Stimulated activated CD4-positive, alpha-beta T cell treated with anti-CD3 and anti-CD28 coated beads, Interleukin-15, amount 100 ng/mL, for 24 hours (primary cell): Measurements from ENCODE around the gene DNAJC21.
"Not testable (repeated sequence)": the region's sequence is repeated elsewhere in the genome, so short reads cannot be mapped to it uniquely, and the experiment has no call there.

Experiments used
- DNase-seq: peaks from one replicate; pipeline ENCODE4 v3.0.0-alpha.2; 2020

Gene DNAJC21

DNA sequence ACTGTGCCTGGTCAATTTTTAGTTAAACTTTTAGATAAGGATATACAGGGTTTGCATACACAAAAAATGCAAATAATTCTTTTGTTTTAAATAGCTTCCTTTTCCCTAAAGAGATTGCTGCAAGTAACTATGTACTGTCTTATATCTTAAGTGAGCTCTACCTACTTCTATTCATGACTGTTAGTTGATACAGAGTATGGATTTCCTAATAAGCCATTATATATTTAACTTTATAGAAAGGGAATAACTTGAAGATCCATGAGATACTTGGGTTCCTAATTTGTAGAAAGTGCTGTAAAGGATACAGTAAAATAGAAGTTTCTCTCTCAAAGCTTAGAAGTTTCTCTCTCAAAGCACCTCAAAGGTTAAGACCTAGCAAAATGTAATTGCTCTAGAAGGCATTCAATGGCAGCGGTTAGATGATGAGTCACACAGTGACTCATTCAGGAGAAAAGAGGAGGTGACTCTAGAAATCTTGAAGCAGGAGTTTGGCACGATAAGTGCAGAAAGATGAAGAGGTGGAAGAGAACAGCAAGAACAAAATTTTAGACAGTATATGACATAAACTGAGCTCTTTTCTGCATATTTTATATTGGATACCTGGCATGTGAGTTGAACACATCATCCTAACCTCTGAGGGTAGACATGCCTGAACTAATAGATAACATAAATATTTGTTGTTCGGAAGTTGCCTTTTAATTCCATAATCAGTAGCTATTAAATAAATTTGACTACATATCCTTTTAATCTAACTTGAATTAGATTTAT lies 5.5 kb upstream of the DNAJC21 start:
- DNase-seq, result peak; percentile 48

DNA sequence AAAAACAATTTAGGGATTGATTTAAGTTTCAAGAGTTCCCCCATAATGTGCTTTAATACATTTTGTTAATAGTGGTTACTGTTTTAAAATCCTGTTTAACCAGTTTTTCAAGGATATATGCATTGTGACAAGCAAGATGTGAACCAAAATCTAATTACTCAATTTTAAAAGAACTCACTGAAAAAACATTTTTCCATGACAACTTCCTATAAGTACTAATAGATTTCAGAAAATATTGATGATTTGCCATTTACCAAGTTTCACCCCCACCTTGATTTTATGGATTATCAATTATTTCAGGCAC lies 4.9 kb upstream of the DNAJC21 start:
- DNase-seq, result no peak

DNA sequence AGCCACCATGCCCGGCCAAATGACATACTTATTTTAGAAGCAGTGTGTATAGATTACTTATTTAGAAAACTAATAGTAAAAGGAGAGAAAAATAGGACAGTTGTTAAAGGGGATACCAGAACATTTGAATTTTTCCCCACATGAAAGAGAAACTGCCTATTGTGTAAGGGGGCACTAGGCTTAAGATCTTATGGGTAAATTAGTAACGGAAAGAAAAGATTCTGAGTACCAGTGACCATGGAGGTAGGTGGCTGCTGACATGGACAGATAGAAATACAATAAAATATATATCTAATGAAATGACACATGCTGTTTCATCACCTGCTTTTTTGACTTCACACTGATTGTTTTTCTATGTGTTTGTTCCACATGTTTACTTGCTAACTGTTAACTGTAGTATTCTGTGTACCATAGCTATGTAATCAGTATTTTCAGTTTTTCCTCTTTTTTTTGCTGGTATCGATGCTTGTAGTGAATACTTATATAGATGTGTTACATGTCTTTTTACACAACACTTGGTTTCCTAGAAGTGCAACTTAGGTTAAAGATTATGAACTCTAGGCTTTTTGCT lies 3.0 kb upstream of the DNAJC21 start:
- DNase-seq, result no peak

DNA sequence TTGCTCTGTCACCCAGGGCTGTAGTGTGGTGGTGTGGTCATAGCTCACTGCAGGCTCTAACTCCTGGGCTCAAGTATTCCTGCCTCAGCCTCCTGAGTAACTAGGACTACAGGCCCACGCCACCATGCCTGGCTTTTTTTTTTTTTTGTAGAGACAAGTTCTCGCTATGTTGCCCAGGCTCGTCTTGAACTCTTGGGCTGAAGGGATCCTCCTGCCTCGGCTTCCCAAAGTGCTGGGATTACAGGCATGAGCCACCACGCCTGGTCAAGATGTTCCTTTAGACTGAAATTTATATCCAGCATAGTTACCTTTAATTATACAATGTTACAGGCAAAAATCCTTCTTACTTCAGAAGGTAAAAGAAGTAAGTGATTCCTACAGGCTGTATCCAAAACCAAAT lies 1.6 kb upstream of the DNAJC21 start:
- no peak for DNase-seq

DNA sequence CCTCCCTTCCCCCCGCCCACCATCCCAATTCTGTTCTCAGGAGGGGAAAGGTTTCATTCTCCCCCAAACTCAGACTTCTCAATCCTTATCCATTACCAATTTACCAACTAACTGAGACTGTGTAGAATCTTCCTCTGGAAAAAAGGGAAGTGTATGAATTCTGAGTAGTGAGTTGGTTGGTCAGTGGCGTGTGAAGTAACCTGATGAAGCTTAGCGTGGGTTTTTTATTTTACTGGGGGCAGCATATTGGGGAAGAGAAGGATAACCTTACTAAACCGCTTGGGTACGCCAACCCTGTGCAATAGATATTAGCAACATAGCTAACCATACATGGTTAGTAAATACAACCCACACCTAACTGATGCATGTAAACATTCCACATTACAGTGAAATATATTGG lies 1.1 kb upstream of the DNAJC21 start:
- DNase-seq, result no peak

DNA sequence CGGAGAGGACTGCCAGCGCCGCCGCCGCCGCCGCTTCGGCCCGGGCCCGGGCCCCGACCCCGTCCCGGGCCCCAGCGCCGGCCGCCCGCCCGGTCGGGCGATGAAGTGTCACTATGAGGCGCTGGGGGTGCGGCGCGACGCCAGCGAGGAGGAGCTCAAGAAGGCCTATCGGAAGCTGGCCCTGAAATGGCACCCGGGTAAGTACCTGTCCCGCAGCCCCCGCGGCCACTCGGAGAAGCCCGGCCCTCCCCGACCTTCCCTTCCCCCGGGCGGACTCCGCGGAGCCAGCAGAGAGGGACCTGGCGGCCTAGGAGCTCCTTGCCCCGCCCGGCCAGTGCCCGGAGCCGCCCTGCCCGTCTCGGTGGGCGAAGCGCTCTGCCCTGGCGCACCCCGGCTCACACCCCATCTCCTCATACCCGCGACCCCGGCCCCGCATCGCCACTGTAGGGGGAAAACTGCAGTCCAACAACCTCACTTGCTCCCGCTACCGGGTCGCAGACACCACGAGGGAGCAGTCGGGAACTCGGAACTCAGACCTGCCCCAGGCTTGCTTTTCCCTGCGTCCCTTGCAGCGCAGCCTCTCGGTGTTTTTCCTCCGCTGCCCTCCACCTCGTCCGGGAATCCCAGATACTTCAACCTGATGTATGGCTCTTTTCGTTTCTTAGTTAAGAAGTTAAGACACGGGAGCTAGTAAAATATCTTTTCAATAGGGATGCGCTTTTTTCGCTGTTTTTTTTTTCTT lies 532 bp downstream of the DNAJC21 start:
- peak; percentile 85 for DNase-seq

DNA sequence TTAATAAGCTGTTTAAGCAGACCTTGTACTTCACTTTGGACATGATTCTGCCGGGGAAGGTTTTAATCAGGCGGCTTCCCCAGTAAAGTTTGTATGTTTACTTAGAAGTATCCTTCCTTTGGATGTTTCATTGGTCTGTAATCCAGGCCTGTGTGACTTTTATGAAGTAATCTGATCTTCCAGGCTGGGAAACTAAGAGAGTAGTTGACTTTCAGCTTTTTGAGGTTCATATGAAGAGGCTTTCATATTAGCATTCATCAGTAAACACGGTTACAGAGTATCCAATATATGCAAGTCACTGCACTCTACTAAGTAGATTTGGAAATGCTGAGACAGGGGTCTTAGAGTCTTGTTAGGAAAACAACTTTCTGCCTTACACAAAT lies 1.1 kb downstream of the DNAJC21 start:
- DNase-seq, result no peak

DNA sequence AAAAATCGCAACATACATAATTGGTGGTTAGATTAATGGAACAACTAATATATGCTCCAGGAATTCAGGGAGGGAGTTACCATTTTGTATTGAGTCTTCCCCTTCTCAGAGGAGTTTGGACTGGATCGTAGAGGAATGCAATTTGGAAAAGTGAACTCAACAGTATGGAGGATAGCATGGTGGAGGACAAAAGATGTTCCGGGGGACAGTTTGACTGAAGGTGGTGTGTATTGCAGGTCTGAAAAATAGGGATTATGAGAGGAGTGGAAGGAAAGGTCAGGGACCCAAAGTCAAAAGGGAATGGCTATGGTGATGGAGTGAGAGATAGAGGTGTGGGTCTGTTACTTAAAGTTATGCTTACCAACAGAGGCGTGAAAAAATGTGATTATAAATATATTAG lies 1.5 kb downstream of the DNAJC21 start:
- DNase-seq, result no peak

DNA sequence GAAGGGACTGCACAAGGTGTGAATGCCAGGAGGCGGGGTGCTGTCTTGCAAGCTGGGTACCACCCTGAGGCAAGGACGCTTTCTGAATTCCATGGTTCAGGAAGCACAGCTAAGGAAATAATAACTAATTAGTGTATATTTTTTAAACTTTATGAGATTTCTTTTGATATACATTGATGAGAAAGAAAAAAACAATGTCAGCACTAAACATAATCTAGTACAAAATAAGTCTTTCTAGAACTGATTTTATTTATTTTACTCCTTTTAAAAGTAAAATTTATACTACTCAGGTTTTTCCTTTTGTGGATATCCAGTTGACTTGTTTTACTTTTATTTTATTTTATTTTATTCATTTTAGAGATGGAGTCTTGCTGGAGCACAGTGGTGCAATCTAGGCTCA lies 3.6 kb downstream of the DNAJC21 start:
- DNase-seq, result no peak

DNA sequence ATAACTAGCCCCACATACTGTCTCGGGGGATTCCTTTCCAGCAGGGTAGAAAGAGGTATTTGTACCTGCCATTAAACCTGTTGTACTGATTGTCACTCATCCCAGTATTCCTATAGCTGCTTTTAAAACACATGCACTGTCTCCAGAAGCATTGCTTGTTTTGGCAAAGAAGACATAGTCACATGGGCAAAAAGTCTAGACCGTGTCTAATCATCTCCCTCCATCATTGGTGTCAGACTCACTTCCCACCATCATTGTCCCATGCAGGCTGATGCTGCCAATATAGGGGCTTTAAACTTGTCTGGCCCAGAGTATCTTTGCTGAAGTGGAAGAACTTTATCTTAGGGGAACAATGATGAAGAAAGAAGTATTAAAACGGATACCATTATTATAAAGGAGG lies 12.6 kb downstream of the DNAJC21 start:
- no peak for DNase-seq

DNA sequence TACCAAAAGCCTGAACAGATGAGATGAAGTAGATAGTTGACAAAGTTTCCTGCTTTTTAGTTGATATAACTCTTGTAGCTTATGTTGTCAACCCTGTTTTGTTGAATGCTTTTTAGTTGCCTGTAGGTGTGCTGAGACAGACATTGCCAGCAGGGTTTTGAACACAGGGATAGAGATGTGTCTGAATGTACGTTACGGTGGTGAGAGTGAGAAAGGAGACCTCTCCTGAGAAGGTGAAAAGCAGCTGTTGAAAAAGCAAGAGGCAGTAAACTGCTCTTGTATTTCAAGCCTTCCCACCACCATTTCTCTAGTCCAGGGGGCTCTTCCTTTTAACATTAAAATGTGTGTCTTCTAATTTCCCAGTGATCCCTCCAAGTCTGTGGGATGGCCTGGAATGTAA lies 14.7 kb downstream of the DNAJC21 start:
- DNase-seq, result no peak

DNA sequence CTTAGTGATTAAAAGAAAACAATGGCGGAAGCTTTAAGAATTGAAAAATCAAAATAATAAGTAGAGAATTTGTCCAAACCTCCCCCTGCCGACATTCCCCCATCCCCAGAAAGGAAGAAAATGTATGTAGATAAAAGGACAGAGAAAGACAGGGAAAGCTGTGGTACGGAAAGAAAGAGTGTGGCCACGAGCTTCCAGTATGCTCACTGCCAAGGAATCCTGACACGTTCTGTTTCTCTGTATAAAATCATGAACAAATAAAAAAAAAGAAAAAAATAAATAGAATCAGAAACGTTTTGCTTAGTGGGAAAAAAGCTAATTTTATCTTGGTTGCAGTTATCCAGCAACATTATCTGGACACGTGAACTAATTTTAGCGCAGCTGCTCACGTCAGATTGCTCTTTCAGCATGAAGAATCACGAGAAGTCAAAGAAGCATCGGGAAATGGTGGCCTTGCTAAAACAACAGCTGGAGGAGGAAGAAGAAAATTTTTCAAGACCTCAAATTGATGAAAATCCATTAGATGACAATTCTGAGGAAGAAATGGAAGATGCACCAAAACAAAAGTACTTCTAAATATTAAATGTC lies 15.2 kb downstream of the DNAJC21 start:
- DNase-seq, result no peak

DNA sequence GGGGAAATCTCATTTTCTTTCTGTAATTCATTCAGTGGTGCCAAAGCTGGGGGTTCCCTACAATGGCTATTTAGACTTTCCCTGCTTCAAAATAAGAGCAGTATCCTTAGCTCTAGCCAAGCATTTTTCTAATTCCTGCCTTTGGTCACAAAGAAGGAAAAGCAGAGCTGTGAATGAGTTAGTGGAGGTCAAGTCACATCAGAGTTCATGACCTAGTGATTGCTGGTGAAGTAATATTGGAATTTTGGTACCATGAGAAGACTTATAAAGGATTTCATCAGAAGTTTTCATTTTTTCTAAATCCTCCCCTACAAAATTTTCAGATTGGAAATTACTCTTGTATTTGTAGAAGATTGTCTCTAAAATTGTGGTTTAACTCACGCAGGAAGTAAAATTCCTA lies 28.0 kb downstream of the DNAJC21 start:
- DNase-seq, result no peak

DNA sequence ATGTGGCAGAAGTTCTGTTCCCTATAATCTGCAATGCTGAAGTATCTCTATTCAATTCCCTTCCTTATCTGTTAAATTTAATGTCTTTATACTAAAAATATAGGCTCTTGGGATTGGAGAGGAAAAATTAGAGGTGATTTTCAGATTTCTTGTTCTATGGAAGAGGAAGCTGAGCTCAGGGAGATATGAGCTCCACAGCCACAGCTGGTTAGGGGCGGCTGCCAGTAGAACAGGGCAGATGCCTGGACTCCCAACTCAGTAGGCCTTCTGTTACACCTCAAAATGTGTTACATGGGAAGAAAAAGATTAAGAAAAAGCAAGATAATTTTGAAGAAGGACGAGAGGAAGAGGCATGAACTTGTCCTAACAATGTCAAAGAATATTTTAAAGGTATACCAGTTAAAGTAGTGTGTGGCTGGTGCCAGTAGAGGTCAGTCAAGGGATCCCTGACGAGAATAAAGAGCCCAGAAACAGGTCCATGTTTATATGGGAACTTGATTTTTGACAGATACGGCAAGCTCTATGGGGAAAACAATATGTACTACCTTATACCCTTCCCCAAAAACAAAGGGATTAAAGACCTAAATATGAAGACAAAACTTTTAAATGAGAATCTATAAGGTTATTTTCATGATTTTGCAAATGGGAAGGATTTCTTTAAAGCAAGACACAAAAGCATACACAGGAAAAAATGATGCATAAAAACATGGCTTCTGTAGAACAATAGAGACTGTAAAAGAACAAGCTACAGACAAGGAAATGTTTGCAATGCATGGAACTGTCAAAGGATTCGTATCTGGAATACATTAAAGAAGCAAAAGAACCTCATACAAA lies 28.7 kb downstream of the DNAJC21 start:
- peak; percentile 7 for DNase-seq

DNA sequence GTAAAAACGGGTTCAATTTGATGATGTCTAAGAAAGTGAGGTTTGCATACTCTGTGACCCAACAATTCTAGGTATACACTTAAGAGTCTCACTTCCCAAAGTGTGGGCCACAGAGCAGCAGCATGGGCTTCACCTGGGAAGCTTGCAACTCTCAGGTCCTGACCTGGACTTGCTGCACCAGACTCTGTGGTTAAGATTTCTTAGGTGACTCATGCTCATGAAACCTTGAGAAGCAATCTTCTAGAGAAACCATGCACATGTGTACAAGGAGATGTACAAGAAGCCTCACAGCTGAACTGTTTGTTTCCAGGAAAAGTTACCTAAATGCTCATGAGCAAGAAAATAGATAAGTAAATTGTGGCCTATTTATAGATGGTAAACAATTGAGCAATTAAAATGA lies 30.0 kb downstream of the DNAJC21 start:
- peak; percentile 19 for DNase-seq

DNA sequence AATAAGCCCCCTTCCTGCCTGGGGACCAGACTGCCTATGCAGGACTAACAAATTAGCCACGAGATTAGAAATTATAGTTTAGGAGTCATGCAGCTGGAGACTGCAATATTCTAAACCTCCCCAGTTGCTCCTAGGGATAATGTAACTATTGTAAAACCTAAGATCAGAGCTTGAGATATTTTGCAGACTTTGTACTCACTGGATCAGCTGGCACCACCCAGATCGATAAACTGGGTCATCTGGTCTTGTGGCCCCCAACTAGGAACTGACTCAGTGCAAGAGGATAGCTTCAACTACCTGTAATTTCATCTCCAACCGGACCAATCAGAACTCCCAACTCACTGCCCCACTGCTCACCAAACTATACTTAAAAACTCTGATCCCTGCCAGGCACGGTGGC lies 38.2 kb downstream of the DNAJC21 start:
- no peak for DNase-seq

DNA sequence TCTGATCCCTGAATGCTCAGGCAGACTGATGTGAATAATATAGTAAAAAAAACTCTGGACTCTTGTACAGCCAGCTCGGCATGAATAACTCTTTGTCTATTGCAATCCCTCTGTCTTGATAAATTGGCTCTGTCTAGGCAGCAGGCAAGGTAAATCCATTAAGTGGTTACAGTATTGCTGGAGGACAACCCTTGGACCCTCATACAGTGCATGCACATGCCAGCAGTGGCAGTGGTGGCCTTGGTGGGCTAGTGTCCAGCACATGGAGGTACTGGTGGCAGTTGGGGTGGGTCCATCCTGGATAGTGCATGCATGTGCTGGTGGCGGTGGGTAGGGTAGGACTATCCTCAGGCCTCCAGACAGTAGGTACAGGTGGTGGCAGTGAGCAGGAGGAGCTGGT lies 38.9 kb downstream of the DNAJC21 start:
- no peak for DNase-seq

DNA sequence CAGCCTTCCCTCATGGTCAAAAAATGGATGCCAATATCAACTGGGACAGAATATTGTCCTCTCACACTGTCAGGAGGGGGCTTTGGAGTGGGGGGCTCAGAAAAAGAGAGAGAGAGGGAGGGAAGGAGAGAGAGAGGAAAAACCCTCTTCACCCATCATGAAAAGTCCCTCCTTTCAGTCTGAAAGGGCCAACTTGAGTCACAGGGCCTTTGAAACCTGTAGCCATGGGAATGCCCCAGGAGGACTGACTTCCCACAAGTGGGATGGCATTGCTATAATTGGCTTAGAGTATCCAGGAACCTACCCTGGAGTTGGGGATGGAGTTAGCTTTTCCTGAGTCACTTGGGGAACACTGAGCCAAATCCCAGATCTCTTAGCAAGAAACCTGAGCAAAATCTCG lies 41.2 kb downstream of the DNAJC21 start:
- no peak for DNase-seq

DNA sequence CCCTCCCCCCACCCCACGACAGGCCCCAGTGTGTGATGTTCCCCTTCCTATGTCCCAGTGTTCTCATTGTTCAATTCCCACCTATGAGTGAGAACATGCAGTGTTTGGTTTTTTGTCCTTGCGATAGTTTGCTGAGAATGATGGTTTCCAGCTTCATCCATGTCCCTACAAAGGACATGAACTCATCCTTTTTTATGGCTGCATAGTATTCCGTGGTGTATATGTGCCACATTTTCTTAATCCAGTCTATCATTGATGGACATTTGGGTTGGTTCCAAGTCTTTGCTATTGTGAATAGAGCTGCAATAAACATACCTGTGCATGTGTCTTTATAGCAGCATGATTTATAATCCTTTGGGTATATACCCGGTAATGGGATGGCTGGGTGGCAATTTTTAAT lies 42.3 kb downstream of the DNAJC21 start:
- not testable (repeated sequence) for DNase-seq

DNA sequence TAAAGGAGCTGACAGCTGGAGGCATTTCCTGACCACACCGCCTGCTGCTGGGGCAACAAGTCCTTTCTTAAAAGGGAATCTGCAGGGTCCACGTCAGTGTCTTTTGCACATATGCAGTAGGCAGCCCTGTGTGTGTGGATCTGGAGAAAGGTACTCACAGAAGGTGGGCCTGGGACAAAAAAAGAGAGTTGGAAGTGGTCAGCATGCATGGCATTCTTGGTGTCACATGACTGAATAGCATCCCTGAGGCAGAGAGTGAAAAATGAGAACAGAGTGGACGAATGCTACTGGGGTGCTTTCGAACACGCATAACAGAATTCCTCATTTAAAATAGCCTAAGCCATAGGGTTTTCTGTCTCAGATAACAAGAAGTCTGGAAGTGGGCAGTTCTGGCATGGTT lies 47.0 kb downstream of the DNAJC21 start:
- no peak for DNase-seq

DNA sequence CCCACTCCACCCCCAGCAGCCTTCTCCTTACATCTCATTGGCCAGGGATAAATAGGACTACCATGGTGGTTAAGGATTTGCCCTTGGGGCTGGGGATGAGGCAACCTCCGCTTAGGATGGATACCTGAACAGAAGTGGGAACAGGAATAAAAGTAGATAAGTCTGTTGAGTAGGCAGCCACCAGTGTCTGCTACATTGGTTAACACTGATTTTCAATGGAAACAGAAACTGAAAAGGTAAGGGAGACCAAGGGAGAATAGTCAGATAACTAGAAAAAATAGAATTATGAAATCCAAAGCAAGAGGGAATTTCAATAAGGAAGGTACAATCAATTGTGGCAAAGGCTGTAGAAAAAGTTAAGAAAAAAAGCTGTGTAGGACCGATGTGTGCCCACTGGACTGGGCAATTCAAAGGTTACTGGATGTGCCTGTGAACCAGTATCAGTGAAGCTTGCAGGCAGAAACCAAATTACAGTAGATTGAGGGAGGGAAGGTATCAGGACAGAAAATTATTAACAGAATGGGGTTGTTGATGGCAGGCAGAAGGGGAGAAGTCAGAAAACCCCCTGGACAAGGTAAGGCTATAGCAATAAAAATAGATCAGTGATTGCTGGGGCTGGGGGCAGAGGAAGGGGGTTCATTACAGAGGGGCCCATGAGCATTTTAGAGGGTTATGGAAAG lies 48.7 kb downstream of the DNAJC21 start:
- DNase-seq, result no peak

DNA sequence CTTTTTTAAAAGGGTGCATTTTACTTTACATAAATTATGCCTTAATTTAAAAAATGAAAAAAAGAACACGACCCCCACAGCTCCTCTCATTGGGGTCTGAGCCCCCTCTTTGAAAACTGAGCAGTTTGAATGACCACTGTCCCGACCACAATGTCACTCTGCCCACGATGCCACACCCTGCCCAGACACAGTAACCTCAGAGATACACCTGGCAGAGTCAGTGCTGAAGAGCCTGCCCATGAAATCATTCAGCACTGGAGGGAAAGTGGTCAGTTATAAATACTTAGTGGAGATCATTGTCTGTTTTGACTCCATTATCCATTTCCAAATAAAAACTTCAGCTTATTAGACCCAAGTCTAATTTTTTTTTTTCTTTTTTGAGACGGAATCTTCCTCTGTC lies 49.3 kb downstream of the DNAJC21 start:
- no peak for DNase-seq

DNA sequence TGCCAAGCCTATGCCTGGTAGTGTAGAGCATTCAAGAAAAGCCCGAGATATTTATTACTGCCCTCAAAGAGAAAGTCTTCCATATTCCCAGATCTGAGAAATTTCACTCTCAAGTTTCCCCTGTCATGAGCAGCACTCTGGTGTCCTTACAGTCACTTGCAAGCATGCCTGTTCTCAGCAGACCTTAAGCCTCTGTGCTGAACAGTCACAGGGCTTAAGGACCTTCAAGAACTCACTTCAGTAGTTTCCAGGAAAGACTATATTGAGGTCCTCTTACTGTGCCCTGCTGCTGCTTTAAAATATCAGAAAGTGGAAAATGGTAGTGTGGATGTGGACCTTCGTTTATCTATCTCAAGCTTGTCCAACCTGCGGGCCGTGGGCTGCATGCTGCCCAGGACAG lies 53.5 kb downstream of the DNAJC21 start:
- DNase-seq, result no peak
